SH-SY5Y (cell line): ENCODE results near the gene SLCO4A1.

Source experiments
- GATA2 ChIP-seq: IDR thresholded peaks from 2 replicates; pipeline ENCODE4 v1.6.1; 2011; ENCODE audit warnings: mild to moderate bottlenecking, low read depth, low read length
- GATA3 ChIP-seq: IDR thresholded peaks from 2 replicates; pipeline ENCODE4 v1.6.1; 2011; ENCODE audit warnings: low read depth, mild to moderate bottlenecking, low read length, moderate library complexity

SLCO4A1 gene

DNA sequence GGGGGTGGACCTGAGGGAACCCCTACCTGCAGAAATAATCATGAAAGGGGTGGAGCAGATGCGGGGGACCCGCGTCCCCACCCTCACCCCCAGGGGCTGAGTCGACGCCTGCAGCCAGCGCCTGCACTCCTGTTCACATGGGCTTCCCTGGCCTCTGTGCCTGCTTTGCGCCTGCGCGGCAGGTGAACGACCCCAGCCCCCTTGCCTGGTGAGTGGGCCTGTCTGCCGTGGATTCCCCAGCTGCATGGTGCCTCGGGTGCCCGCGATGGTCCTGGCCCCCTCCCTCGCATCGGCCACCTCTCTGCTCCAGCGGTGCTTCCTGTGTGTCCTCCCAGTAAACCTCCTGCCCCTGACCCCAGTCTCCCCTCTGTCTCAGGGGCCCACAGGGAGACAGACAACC lies 47.6 kb downstream of the SLCO4A1 start:
- no peak for TF ChIP-seq GATA3
- TF ChIP-seq GATA2, result no peak

DNA sequence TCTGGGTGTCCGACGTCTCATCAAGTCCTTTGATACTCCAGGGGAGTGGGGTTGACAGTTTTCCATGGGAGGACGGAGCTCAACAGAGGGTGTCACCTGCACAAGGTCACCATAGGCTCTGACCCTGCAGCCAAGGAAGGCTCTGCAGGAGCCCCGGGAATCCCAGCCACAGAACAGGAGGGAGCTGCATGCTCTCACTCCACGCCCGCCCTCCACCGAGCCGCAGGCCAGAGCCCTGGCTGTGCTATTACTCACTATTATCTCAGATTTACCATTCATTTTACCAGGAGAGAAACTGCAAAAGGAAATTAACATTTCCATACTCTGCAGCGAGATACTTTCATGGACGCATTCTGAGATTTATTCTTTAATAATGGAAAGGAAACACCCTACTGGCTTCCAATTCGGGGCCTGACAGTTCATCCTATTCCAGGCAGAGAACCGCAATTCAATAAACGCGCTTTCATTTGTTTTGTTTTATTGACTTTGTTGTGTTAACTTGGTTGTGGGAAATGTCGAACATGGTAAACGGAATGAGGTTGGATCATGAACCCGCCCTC lies 48.0 kb downstream of the SLCO4A1 start:
- TF ChIP-seq GATA2 (no peak), GATA3 (no peak)

GRCh38 chr20:62691487-62691886 lies 49.2 kb downstream of the SLCO4A1 start:
- no peak for TF ChIP-seq GATA2
- no peak for TF ChIP-seq GATA3

DNA sequence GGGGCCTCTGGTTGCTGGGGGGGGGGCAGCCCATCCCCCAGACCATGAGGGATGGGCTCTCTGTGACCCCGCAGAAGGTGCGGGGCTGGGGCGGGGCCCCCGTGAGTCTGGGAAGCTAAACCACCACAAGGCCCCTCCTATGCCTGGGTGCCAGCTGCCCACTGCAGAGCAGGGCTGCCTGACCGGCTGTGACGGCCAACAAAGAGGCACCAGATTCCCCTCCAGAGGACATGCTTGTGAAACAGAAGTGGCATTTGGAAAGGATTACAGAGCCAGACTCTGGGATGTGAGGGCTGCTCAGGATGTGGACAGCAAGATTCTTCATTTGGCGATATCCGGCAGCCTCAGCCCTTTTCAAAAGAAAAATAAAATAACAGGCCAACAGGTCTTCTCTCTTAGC lies 49.9 kb downstream of the SLCO4A1 start:
- no peak for TF ChIP-seq GATA2
- TF ChIP-seq GATA3, result no peak

DNA sequence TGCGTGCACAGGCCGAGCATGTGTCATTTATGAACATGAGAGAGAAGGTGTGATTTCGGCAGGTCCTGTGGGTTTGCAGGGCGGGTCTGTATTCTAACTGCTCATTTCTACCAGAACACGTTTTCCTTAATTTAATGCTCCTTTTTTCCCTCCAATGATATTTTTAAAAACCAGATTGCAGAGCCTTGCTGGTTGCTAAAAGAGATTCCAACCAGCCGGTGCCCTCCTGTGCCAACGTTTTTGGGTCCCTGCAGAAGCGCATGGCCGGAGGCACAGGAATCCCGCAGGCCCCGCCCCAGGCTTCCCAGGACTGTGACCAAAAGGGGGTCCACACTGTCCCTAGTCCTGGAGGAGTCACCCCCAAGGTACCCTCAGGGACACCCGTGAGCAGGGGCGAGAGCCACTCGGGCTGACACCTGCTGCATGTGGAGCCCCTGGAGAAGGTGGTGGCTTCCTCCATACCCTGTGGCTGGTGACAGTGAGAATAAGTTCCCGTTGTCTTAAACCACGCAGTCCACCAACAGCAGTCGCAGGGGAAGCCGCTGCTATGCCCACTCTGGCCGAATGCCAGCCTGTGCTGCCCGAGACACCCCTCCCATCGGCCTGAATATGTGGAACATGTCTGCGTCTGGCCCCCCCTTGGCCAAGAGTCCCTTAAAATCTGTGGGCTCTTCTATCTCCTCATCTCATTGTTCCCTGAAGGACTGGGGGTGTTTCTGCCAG lies 50.7 kb downstream of the SLCO4A1 start:
- no peak for TF ChIP-seq GATA2
- no peak for TF ChIP-seq GATA3

DNA sequence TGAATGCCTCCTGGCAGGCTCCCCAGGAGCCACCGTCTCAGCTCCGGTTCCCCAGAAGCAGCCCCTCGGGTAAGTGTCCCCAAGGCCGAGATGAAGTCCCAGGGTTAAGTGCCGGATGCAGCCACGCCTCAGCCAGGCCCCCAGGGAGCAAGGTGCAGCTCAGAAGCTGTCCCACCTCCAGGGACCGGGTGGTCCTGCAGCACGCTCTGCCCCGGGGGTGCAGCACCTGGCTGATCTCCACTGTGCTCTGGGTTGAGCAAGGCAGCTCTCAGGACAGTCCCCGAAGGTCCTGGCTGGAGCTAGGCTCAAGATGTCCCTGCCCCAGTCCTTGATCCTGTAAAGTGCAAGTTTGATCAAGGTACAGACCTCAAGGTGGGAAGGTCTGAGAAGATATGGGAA lies 51.2 kb downstream of the SLCO4A1 start:
- TF ChIP-seq GATA3 (no peak), GATA2 (no peak)

DNA sequence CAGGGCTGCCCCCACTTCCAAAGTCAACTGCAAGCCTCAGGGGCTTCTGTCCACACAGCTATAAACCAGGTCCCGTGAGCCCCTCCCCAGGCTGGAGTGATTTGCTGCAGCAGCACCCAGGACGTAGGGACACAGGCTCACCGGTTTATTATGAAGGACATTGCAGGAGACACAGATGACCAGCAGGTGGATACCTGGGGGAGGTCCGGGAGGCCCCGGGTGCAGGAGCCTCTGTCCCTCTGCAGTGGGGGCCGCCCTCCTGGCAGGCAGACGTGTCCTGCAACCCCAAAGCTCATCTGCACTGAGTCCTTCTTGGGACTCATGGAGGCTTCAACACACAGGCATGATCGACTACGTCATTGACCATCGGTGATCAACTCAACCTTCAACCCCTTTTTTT lies 51.8 kb downstream of the SLCO4A1 start:
- no peak for TF ChIP-seq GATA2
- TF ChIP-seq GATA3, result no peak

- TF ChIP-seq GATA3 (no peak), GATA2 (no peak)
Observed at GRCh38 chr20:62694868-62695267, 52.6 kb downstream of the SLCO4A1 start.

DNA sequence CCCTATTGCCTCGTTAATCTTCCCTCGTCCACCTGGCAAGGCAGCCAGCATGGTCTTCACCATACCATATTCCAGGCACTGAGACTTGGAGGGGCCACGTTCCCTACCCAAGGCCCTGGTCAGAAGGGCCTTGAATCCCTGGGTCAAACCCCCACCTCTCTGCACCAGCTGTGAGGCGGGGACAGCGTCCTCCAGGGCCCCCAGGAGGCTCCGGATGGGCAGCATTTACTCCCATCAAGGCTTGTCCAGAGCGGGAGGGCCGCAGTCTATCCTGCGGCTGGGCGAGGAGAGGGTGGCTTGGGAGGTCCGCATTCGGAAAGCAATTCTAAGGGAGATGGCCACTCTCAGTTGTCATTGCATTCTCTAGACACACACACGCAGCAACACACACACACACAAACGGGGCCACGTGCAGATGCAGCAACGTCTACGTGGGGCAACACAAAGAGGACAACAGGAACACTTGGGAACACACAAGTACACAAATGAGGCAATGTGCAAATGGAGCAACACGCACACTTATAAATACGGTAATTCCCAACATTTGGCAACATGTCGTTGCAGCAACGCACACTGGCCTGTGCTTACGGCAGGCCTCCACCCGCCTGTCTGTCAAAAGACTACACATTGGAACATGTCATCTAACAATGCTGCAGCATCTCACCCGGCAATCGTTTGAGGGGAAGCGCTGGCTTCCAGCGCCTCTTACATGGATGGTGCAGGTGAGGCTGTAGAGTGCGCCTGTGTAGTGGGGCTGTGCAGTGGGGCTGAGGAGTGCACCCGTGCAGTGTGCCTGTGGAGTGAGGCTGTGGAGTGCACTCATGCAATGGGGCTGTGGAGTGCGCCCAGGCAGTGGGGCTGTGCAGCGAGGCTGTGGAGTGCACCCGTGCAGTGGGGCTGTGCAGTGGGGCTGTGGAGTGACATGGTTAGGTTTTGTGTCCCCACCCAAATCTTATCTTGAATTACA lies 53.4 kb downstream of the SLCO4A1 start:
- TF ChIP-seq GATA2 (no peak), GATA3 (no peak)

- no peak for TF ChIP-seq GATA3
- peak; percentile 30; the same call in 1 of the 2 replicates for TF ChIP-seq GATA2
Observed at GRCh38 chr20:62696434-62696957, 54.2 kb downstream of the SLCO4A1 start.

GRCh38 chr20:62696989-62697388 lies 54.7 kb downstream of the SLCO4A1 start:
- TF ChIP-seq GATA3 (no peak), GATA2 (no peak)

- TF ChIP-seq GATA3 (no peak), GATA2 (no peak)
Observed at GRCh38 chr20:62697468-62697912, 55.2 kb downstream of the SLCO4A1 start.

- TF ChIP-seq GATA3, result no peak
- TF ChIP-seq GATA2, result no peak
Observed at GRCh38 chr20:62698231-62698630, 55.9 kb downstream of the SLCO4A1 start.

- no peak for TF ChIP-seq GATA3
- no peak for TF ChIP-seq GATA2
Observed at GRCh38 chr20:62699296-62699695, 57.0 kb downstream of the SLCO4A1 start.
